Gastroesophageal sphincter (tissue), 3 donors: ENCODE results near the gene SORCS1.

Experiments used
- POLR2A ChIP-seq, 2 donors: fragments of 450-650 bp; IDR thresholded peaks; one replicate each; pipeline ENCODE4 v1.6.1; 2017; ENCODE audit warnings: antibody characterized with exemption in 2 of 2, mild to moderate bottlenecking in 2 of 2, moderate library complexity in 1 of 2
- TF ChIP-seq, protein P1 (sequence below), 4 experiments: fragments of 200-600 bp in 2 of 4; fragments of 450-650 bp in 2 of 4; sonication (generic) in 1 of 4; IDR thresholded peaks; one replicate each; pipeline ENCODE4 v1.5.1; 2017 to 2019; ENCODE audit warnings: antibody characterized with exemption in 4 of 4, mild to moderate bottlenecking in 2 of 4, moderate library complexity in 2 of 4

DNA sequence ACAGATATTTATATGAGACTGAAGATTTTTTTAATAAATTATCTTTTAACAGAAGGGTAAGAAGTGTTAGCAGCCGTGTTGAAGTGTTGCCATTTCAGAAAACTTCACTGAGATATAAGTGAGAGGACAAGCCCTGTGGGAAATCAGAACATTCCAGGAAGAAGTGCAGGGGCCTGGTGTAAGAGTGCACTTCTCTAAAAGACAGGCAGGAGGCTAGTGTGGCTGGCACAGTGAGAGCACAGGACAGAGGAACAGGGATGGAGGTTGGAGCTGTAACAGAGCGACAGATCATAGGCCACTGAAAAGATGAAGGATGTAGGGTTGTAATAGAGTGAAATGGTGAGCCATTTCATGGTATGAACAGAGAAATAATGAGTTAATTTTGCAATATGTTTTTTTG is 608.9 kb downstream of the SORCS1 start:
- TF ChIP-seq, protein P1, sequence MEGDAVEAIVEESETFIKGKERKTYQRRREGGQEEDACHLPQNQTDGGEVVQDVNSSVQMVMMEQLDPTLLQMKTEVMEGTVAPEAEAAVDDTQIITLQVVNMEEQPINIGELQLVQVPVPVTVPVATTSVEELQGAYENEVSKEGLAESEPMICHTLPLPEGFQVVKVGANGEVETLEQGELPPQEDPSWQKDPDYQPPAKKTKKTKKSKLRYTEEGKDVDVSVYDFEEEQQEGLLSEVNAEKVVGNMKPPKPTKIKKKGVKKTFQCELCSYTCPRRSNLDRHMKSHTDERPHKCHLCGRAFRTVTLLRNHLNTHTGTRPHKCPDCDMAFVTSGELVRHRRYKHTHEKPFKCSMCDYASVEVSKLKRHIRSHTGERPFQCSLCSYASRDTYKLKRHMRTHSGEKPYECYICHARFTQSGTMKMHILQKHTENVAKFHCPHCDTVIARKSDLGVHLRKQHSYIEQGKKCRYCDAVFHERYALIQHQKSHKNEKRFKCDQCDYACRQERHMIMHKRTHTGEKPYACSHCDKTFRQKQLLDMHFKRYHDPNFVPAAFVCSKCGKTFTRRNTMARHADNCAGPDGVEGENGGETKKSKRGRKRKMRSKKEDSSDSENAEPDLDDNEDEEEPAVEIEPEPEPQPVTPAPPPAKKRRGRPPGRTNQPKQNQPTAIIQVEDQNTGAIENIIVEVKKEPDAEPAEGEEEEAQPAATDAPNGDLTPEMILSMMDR (IDR thresholded peaks at IDR 0.05) = no peak
- TF ChIP-seq POLR2A (IDR thresholded peaks at IDR 0.05) = no peak
